Mammary epithelial cell (primary cell): ENCODE data around the gene CRAT.

Experiments
- EZH2 ChIP-seq: IDR thresholded peaks from 2 replicates; pipeline ENCODE4 v1.6.1; 2012; ENCODE audit warnings: low read length, inconsistent platforms, borderline replicate concordance
- TF ChIP-seq, protein P1 (sequence below), 2 donors: IDR thresholded peaks in 1 of 2; conservative IDR thresholded peaks in 1 of 2; 2 replicates each; pipeline ENCODE4 v1.5.1; 2011 to 2012; ENCODE audit warnings: inconsistent platforms in 2 of 2, low read length in 2 of 2, mild to moderate bottlenecking in 2 of 2, control low read depth in 1 of 2, low read depth in 1 of 2; ENCODE audit not compliant: insufficient read depth in 1 of 2; ENCODE audit errors: extremely low read depth in 1 of 2

DNA sequence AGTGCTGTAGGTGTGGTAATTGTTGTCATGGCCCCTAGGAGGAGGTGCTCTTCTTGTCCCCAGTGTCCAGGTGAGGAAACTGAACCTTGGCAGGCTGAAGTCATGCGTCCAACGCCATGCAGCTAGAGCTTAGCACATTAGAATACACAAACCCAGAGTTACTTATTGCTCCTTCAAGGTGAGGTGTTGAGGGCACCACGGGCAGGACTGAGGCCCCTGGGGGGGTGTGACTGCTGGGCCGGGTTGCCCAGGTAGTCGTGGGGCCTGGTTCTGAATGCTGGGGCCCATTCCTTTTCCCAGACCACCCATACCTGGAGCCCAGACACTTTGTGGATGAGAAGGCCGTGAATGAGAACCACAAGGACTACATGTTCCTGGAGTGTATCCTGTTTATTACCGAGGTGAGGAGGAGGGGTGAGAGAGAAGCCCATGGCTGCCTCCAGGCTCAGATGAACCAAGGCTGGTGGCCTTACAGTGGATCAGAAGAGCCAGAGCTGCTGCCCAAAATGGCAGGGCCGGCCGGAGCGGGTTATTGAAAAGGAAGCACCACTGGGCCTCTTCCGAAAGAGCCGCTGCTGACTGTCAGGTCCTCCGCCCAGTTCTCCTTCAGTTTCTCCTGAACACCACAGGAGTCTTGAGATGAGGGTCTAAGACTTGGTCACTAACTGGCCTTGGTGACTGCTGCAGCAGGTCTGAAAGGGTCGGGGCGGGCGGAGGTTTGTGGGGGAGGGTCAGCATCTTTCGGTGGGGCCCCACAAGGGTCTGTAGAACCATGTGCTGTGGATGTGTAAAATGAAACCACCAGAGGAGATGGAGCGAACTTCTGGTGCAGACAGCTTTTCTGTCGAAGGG, 26.9 kb upstream of the CRAT start:
- TF ChIP-seq EZH2 = no peak
- TF ChIP-seq, protein P1, sequence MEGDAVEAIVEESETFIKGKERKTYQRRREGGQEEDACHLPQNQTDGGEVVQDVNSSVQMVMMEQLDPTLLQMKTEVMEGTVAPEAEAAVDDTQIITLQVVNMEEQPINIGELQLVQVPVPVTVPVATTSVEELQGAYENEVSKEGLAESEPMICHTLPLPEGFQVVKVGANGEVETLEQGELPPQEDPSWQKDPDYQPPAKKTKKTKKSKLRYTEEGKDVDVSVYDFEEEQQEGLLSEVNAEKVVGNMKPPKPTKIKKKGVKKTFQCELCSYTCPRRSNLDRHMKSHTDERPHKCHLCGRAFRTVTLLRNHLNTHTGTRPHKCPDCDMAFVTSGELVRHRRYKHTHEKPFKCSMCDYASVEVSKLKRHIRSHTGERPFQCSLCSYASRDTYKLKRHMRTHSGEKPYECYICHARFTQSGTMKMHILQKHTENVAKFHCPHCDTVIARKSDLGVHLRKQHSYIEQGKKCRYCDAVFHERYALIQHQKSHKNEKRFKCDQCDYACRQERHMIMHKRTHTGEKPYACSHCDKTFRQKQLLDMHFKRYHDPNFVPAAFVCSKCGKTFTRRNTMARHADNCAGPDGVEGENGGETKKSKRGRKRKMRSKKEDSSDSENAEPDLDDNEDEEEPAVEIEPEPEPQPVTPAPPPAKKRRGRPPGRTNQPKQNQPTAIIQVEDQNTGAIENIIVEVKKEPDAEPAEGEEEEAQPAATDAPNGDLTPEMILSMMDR (conservative IDR thresholded peaks at IDR 0.05 in 1 of 2, IDR thresholded peaks at IDR 0.05 in 1 of 2; ENCODE audit: extremely low read depth in 1 of 2, insufficient read depth in 1 of 2, low read depth in 1 of 2, low read length in 2 of 2) = no peak
